ENCODE measurements around the gene ZNF24. TPM values are rescaled to one million over a fixed set of nuclear protein-coding genes. Genes with fewer than 3 reads are reported as not detected.

The ZNF24 gene
- total RNA-seq, 1 experiment from 2014 or later = 56.3 TPM

DNA sequence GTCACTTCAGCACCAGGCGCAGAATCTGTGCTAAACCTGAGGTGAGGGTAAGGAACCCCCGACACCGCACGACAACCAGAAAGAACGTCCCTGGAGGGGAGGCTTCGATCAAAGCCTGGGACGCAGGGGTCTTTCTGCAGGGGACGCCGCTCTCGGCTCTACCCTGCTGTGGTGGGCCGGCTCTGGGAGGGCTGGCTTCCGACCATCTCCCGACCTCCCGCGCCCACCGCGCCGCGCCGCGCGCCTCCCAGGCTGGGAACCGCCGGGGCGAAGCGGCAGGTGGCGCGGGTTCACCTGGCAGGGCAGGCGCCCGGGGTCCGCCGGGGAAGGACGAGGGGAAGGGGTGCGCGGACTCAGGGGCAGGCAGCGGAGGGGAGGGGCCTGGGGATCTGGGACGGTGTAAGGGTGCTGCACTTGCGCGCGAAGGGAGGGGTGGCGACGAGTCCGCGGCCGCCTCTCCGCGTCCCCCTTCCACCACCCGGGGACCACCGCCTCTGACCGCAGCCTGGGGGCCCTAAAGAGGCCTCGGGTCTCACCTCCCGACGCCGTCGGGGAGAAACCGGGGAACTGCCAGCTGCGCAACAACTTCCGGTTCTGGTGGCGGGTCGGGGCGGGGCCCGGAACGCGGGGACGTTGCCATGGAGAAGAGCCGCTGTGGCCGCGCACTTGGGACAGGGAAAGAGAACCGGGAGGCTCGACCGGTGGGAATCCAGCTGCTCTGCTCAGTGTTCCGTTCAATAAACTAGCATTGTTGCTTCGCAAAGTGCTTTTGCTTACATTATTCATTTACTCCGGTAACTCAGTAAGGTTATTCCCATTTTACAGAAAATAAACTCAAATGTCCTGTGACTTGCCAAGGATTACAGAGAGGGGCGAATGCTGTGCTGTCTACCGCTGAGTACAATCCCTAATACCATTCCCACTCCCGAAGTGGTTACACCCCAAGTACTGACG is 32.8 kb upstream of the ZNF24 start, which contains the start of gene ZNF396:
ZNF396 (minus strand) TSS at position 596 of the 954 bp plus-strand sequence. CDS start 3,045 bp downstream, outside the sequence.
- DNase-seq = peak; percentile 87
- H3K9me3 Mint-ChIP-seq (ENCODE audit: low read depth, unreplicated experiment) = no peaks in the 10 kb centered on the region
- CTCF ChIA-PET = interaction anchor here (0.6 kb wide), 1 partner anchor 137 kb away, joined by 5 read pairs; no protein-coding TSS in a partner anchor
- H3K4me3 Mint-ChIP-seq (ENCODE audit: low read depth, unreplicated experiment) = peak within 1 kb of the TSS; percentile 75
- BruUV-seq (replicated peaks) = no TSS peak
- H3K27ac Mint-ChIP-seq (ENCODE audit: unreplicated experiment) = peak within 1 kb of the TSS; percentile 69
- H3K4me1 Mint-ChIP-seq (ENCODE audit: low read depth, unreplicated experiment) = peaks cover 8% of the 10 kb centered on the region
- TF ChIP-seq, protein P1, sequence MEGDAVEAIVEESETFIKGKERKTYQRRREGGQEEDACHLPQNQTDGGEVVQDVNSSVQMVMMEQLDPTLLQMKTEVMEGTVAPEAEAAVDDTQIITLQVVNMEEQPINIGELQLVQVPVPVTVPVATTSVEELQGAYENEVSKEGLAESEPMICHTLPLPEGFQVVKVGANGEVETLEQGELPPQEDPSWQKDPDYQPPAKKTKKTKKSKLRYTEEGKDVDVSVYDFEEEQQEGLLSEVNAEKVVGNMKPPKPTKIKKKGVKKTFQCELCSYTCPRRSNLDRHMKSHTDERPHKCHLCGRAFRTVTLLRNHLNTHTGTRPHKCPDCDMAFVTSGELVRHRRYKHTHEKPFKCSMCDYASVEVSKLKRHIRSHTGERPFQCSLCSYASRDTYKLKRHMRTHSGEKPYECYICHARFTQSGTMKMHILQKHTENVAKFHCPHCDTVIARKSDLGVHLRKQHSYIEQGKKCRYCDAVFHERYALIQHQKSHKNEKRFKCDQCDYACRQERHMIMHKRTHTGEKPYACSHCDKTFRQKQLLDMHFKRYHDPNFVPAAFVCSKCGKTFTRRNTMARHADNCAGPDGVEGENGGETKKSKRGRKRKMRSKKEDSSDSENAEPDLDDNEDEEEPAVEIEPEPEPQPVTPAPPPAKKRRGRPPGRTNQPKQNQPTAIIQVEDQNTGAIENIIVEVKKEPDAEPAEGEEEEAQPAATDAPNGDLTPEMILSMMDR (IDR thresholded peaks at IDR 0.05; ENCODE audit: unreplicated experiment) = no peak
- peaks cover 21% of the 10 kb centered on the region for H3K27me3 Mint-ChIP-seq (ENCODE audit: unreplicated experiment)
- intact Hi-C loops (cut with micrococcal nuclease; ENCODE audit: unreplicated experiment) = no loop called here
- peaks cover 17% of the 10 kb centered on the region for H3K36me3 Mint-ChIP-seq (ENCODE audit: insufficient read depth, unreplicated experiment)

DNA sequence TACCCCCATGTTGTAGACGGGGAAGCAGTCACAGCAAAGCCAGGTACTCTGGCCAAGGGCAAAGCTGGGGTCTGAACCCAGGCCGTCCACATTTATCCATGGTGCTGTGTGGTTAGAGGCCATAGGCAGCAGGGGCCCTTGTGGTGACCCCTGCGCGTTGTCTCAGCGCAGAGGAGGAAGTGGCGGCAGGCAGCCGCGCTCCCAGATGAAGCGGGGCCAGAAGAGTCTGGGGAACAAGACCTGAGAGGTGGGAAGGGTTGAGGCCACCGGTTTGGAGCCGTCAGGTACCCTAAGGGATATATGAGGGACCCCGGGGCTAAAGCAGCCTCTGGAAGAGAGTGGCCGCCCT is 32.1 kb upstream of the ZNF24 start:
- Mint-ChIP-seq H3K36me3 (ENCODE audit: insufficient read depth, unreplicated experiment) (peaks cover 17% of the 10 kb centered on the region), H3K4me1 (ENCODE audit: low read depth, unreplicated experiment) (peaks cover 8% of the 10 kb centered on the region), H3K4me3 (ENCODE audit: low read depth, unreplicated experiment) (peak overlapping the region; percentile 75), H3K9me3 (ENCODE audit: low read depth, unreplicated experiment) (no peaks in the 10 kb centered on the region), H3K27me3 (ENCODE audit: unreplicated experiment) (peaks cover 21% of the 10 kb centered on the region), H3K27ac (ENCODE audit: unreplicated experiment) (peak overlapping the region; percentile 69)
- DNase-seq = peak; percentile 29
- CTCF ChIA-PET = no interaction called here
- TF ChIP-seq, protein P1 (IDR thresholded peaks at IDR 0.05; ENCODE audit: unreplicated experiment) = no peak
- intact Hi-C loops (cut with micrococcal nuclease; ENCODE audit: unreplicated experiment) = no loop called here
- BruUV-seq (replicated peaks) = no TSS peak

DNA sequence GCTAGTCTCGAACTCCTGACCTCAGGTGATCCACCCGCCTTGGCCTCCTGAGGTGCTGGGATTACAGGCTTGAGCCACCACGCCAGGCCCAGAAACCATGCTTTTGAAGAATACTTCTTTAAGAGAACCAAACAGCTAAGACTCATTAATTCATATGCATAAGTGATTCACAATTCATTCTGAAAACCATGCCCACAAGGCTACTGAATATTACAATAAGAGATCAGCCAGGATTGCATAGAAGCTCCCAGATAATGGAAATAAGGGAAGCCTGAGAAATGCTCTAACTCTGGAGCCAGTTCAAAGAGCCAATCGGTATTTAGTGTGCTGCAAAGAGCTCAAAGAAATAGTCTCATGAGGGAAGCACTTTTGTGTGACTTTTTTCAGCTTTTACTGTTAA is 30.5 kb upstream of the ZNF24 start:
- Mint-ChIP-seq H3K4me1 (ENCODE audit: low read depth, unreplicated experiment) (peaks cover 8% of the 10 kb centered on the region), H3K4me3 (ENCODE audit: low read depth, unreplicated experiment) (no peak overlapping the region), H3K36me3 (ENCODE audit: insufficient read depth, unreplicated experiment) (peaks cover 17% of the 10 kb centered on the region), H3K27me3 (ENCODE audit: unreplicated experiment) (peaks cover 20% of the 10 kb centered on the region), H3K9me3 (ENCODE audit: low read depth, unreplicated experiment) (no peaks in the 10 kb centered on the region), H3K27ac (ENCODE audit: unreplicated experiment) (no peak overlapping the region)
- CTCF ChIA-PET = no interaction called here
- no TSS peak for BruUV-seq (replicated peaks)
- TF ChIP-seq, protein P1 (IDR thresholded peaks at IDR 0.05; ENCODE audit: unreplicated experiment) = no peak
- intact Hi-C loops (cut with micrococcal nuclease; ENCODE audit: unreplicated experiment) = no loop called here
- no peak for DNase-seq

DNA sequence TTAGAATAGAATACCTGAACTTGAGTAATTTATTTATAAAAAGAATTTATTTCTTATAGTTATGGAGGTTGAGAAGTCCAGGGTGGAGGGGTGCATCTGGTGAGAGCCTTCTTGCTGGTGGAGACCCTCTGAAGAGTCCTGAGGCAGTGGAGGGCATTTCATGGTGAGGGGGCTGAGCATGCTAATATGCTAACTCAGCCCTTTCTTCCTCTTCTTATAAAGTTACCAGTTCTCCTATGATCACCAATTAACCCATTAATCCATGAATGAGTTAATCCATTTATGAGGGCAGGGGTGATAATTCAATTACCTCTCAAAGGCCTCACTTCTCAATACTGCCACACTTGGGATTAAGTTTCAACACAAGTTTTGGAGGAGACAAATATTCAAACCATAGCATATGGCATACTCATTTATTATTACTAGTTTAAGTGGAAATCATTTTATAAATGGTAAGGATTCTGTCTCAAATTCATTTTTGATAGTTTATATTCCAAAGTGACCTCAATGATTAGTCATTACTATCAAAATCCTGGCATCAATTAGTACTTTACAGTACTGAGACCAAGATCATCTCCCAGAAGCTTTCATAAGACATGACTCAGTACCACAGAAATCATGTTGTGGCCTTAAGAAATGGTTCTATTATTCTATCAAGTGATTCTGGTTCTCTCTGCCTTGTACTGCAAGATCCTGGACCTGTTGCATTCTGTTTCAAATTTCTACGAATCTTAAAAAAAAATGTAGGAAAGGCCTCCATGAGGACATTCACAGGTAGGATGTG is 27.4 kb upstream of the ZNF24 start:
- Mint-ChIP-seq H3K27ac (ENCODE audit: unreplicated experiment) (no peak overlapping the region), H3K27me3 (ENCODE audit: unreplicated experiment) (no peaks in the 10 kb centered on the region), H3K9me3 (ENCODE audit: low read depth, unreplicated experiment) (no peaks in the 10 kb centered on the region), H3K4me3 (ENCODE audit: low read depth, unreplicated experiment) (no peak overlapping the region), H3K4me1 (ENCODE audit: low read depth, unreplicated experiment) (no peaks in the 10 kb centered on the region), H3K36me3 (ENCODE audit: insufficient read depth, unreplicated experiment) (peaks cover 5% of the 10 kb centered on the region)
- intact Hi-C loops (cut with micrococcal nuclease; ENCODE audit: unreplicated experiment) = no loop called here
- no TSS peak for BruUV-seq (replicated peaks)
- CTCF ChIA-PET = no interaction called here
- DNase-seq = no peak
- TF ChIP-seq, protein P1 (IDR thresholded peaks at IDR 0.05; ENCODE audit: unreplicated experiment) = no peak
